Measurements from ENCODE around the gene PAK4.

The PAK4 gene

GRCh38 chr19:39167461-39168257 lies 42.1 kb downstream of the PAK4 start:
- DNase-seq, result no peak

DNA sequence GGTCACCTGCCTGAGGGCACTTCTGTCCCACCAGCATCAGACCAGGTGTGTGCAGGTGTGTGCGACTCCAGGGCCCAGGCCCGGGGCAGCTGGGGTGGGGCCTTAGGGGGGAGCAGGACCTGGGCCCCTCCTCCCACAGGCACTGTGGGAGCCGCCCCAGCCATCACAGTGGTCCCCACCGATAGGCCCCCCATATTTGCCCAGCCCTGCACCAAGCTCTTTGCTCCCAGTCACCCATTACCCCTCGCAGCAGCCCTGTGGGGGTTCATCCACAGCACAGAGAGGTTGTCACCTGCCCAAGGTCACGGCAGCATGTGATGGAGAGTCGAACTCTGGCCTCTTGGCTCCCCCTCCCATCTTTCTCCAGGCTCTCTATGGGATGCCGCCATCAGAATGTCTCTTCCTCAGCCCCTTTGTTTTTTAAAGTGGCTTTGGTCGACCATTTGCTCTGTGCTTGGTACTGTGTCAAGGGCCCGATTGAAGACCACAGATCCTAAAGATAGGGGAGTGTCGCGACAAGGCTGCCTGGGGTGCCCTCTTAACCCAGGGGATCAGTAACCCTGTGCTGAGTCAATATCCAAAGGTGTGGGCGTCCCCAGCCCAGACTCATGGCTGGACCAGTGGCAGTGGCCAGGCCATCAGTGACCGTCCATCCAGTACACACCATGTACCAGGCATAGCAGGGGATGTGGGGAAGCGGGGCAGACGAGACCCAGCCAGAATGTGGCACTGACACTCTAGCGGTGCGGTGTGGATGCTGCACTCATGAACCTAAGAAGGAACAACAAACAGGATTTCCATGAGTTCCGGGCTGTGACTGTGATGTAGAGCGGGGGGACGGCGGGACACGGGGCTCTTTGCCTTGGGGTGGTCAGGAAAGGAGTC lies 42.9 kb downstream of the PAK4 start:
- no peak for DNase-seq

GRCh38 chr19:39169143-39169810 lies 43.7 kb downstream of the PAK4 start:
- DNase-seq, result no peak

GRCh38 chr19:39170386-39171231 lies 45.0 kb downstream of the PAK4 start:
- DNase-seq, result no peak

GRCh38 chr19:39171479-39172465 lies 46.2 kb downstream of the PAK4 start:
- DNase-seq, result no peak

DNA sequence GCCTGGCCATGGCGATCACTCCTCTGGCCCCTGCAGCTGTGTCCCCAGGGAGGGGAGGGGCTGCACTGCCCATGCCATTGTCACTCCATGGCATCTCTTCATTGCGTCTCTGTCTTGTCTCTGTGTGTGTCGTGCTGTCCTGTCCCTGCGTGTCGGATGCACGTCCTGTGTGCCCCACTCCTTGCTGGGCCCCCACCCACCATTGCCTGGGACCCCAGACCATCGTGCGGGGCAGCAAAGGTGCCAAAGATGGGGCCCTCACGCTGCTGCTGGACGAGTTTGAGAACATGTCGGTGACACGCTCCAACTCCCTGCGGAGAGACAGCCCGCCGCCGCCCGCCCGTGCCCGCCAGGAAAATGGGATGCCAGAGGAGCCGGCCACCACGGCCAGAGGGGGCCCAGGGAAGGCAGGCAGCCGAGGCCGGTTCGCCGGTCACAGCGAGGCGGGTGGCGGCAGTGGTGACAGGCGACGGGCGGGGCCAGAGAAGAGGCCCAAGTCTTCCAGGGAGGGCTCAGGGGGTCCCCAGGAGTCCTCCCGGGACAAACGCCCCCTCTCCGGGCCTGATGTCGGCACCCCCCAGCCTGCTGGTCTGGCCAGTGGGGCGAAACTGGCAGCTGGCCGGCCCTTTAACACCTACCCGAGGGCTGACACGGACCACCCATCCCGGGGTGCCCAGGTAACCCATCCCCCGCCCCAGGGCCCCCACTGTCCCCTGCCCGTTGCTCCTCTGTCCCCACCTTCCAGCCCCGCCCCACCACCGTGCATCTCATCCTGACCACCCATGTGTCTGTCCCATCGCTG lies 47.3 kb downstream of the PAK4 start:
- no peak for DNase-seq

- DNase-seq, result no peak
These were observed 48.0 kb downstream of the PAK4 start for GRCh38 chr19:39173502-39173991.

GRCh38 chr19:39174142-39174541 lies 48.6 kb downstream of the PAK4 start:
- DNase-seq, result no peak

- DNase-seq, result no peak
These were observed 49.3 kb downstream of the PAK4 start for GRCh38 chr19:39174558-39175544.

DNA sequence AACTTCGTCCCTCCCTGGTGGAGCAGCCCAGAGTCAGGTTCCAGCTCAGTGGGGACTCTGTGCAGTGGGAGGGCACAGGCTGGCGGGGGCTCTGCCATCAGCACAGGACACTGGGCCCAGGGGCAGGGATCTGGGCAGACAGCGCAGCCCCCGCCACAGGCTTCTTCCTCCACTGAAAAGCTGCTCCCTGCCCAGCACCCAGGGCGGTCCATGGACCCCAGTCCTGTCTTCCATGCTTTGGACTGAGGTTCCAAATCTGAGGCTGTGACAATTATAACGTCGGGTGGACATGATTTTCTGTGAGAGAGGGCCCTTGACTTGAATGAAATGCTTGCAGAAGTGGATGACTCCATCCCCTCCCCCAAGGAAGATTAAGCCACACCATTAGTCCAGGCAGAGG lies 50.0 kb downstream of the PAK4 start:
- DNase-seq, result no peak

DNA sequence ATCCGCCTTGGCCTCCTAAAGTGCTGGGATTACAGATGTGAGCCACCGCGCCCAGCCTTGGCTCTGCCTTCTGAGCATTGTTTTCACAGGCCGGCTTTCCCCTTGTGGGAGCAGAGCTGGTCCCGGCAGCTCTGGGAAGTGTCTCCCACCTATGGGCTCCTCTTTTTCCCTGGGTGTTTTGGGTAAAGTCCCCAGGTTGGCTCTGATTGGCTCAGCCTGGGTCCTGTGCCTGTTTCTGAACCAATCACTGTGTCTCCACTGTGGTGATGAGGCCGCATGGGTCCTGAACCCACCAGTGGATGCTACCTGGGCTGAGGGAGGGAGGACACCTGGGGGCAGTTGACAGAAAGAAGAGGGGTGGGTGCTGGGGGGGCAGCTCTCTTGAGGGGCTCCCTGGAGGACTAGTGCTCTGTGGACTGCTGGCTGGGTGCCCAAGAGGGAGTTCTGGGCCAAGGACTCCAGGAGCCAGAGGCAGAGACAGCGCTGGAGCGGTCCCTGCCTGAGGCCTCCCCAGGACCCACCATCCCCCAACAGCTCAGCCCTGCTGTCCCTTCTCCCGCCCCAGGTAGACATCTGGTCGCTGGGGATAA lies 51.6 kb downstream of the PAK4 start:
- no peak for DNase-seq

DNA sequence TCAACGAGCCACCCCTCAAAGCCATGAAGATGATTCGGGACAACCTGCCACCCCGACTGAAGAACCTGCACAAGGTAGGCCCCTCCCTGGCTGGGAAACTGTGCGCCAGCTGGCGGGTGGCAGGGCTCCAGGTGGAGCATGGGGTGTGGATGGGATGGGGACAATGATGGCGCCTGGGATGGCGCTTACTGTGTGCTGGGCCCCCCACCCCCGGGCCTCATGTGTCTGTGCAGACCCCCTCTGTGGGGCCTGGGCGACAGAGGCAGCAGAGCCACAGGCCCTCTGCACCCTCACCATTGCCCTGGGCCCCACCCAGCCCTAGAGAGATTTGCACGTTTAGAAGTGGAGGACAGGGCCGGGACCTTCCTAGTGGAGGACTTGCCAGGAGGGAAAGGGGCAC lies 52.1 kb downstream of the PAK4 start:
- no peak for DNase-seq

DNA sequence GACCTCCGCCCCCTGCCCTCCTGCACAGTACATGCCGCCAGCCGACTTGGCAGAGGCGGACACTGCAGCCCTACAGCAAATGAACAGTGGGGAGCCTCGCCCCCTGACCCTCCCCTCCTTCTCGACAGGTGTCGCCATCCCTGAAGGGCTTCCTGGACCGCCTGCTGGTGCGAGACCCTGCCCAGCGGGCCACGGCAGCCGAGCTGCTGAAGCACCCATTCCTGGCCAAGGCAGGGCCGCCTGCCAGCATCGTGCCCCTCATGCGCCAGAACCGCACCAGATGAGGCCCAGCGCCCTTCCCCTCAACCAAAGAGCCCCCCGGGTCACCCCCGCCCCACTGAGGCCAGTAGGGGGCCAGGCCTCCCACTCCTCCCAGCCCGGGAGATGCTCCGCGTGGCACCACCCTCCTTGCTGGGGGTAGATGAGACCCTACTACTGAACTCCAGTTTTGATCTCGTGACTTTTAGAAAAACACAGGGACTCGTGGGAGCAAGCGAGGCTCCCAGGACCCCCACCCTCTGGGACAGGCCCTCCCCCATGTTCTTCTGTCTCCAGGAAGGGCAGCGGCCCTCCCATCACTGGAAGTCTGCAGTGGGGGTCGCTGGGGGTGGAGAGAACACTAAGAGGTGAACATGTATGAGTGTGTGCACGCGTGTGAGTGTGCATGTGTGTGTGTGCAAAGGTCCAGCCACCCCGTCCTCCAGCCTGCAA lies 52.9 kb downstream of the PAK4 start:
- DNase-seq, result no peak

GRCh38 chr19:39179754-39180153 lies 54.2 kb downstream of the PAK4 start:
- DNase-seq, result no peak

DNA sequence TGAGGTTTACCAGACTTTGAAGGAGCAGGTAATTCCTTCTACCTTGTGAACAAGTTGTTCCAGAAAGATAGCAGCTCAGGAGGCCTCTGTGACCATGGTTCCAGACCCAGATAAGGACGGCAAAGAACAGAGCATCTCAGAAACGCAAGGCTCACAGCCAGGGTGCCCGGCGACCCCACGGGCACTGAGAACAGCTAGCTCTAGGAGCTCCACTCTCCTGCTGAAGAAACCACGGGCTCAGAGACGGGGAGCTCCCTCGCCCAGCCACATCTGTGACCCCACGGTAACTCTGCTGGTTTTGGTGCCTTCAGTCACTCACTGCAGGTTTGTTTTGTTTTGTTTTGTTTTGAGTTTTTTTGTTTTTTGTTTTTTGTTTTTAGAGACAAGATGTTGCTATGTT lies 55.2 kb downstream of the PAK4 start:
- no peak for DNase-seq

DNA sequence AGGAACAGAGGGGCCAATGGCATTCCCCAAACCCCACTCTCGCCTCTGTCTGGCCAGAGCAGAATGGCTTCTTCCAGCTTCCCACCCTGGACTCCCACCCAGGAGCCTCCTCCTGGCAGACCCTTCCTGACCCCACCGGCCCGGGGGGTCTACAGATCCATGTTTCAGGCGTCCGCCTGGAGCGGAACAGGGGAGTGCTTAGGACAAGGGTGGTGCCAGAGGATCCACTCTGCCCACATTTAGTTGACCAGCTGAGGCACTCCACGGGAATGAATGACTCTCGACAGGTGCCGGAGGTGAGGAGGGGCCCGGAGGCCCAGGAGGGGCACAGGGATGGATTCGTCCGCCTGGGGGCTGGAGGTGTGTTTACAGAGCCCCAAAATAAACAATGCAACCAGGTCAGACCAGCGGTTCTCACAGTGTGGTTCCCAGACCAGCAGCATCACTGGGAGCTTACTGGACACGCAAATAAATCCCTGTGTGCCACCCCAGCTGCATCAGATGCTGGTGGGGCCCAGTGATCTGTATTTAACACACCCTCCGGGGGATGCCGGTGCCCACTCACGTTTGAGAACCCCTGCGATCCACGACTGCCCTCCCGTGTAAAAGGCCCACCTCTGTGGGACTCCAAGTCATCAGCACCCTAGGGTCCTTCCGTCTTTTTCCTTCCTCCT lies 56.1 kb downstream of the PAK4 start:
- DNase-seq, result no peak

DNA sequence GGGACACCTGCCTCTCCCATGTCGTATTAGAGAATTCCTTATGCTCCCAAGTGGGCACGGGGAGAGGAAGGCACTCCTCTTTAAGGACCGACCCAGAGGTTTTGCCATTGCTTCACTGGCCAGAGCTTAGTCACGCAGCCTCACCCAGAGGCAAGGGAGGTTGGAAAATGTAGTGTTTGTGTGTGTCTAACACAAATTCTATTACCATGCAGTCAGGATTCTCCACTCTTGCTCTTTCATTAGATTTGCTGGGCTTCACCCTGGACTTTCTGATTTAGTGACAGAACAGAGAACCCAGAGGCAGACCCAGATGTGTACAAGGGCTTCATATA lies 56.6 kb downstream of the PAK4 start:
- DNase-seq, result no peak
